ENCODE data around the gene TSPAN5. TPM values are rescaled to one million over a fixed set of nuclear protein-coding genes. Genes with fewer than 3 reads are reported as not detected.

The TSPAN5 gene
- total and polyA plus RNA-seq, 10 donors = 4.6 to 33.6 (median 22.9) TPM

- DNase-seq = no peak
- WGBS, 5 donors = 93 to 98% (median 96%) methylated on average over 3 of the region's 3 CpGs
- TF ChIP-seq POLR2AphosphoS5 (IDR thresholded peaks at IDR 0.05) = no peak
- TF ChIP-seq, protein P1, sequence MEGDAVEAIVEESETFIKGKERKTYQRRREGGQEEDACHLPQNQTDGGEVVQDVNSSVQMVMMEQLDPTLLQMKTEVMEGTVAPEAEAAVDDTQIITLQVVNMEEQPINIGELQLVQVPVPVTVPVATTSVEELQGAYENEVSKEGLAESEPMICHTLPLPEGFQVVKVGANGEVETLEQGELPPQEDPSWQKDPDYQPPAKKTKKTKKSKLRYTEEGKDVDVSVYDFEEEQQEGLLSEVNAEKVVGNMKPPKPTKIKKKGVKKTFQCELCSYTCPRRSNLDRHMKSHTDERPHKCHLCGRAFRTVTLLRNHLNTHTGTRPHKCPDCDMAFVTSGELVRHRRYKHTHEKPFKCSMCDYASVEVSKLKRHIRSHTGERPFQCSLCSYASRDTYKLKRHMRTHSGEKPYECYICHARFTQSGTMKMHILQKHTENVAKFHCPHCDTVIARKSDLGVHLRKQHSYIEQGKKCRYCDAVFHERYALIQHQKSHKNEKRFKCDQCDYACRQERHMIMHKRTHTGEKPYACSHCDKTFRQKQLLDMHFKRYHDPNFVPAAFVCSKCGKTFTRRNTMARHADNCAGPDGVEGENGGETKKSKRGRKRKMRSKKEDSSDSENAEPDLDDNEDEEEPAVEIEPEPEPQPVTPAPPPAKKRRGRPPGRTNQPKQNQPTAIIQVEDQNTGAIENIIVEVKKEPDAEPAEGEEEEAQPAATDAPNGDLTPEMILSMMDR (IDR thresholded peaks at IDR 0.05 in 8 of 11, conservative IDR thresholded peaks at IDR 0.05 in 3 of 11) = no peak
- TF ChIP-seq POLR2A (IDR thresholded peaks at IDR 0.05) = no peak
- Histone ChIP-seq H3K27me3 (replicated peaks in 1 of 7) (no peaks in the 10 kb centered on the region), H3K27ac (no peak overlapping the region), H3K9me3 (peaks cover 0 to 3% (median 0%) of the 10 kb centered on the region in 8 donors), H3K36me3 (no peaks in the 10 kb centered on the region), H3K4me3 (no peak overlapping the region), H3K4me1 (peaks cover 0 to 39% (median 3%) of the 10 kb centered on the region in 6 donors)
- intact Hi-C loops (cut with DNase I; ENCODE audit: low total_unique reads) = no loop called here
These were observed 12.0 kb downstream of the TSPAN5 start for GRCh38 chr4:98646422-98646821.

GRCh38 chr4:98645527-98645926 lies 12.9 kb downstream of the TSPAN5 start:
- intact Hi-C loops (cut with DNase I; ENCODE audit: low total_unique reads) = no loop called here
- Histone ChIP-seq H3K36me3 (no peaks in the 10 kb centered on the region), H3K4me1 (peaks cover 0 to 42% (median 3%) of the 10 kb centered on the region in 6 donors), H3K27me3 (replicated peaks in 1 of 7) (no peaks in the 10 kb centered on the region), H3K4me3 (no peak overlapping the region), H3K9me3 (peaks cover 0 to 3% (median 0%) of the 10 kb centered on the region in 8 donors), H3K27ac (no peak overlapping the region)
- TF ChIP-seq POLR2A (IDR thresholded peaks at IDR 0.05) = no peak
- TF ChIP-seq, protein P1 (IDR thresholded peaks at IDR 0.05 in 8 of 11, conservative IDR thresholded peaks at IDR 0.05 in 3 of 11) = no peak
- no peak for TF ChIP-seq POLR2AphosphoS5 (IDR thresholded peaks at IDR 0.05)
- 91 to 97% (median 94%) methylated on average over 6 of the region's 6 CpGs for WGBS, 5 donors
- no peak for DNase-seq

- Histone ChIP-seq H3K9me3 (no peaks in the 10 kb centered on the region), H3K4me1 (peaks cover 0 to 57% (median 9%) of the 10 kb centered on the region in 6 donors), H3K27me3 (replicated peaks in 1 of 7) (no peaks in the 10 kb centered on the region), H3K27ac (no peak overlapping the region), H3K4me3 (no peak overlapping the region), H3K36me3 (no peaks in the 10 kb centered on the region)
- TF ChIP-seq, protein P1 (IDR thresholded peaks at IDR 0.05 in 8 of 11, conservative IDR thresholded peaks at IDR 0.05 in 3 of 11) = no peak
- TF ChIP-seq POLR2A (IDR thresholded peaks at IDR 0.05) (no peak), POLR2AphosphoS5 (IDR thresholded peaks at IDR 0.05) (no peak)
- 39 to 70% (median 53%) methylated on average over 2 of the region's 2 CpGs for whole genome bisulfite sequencing, 5 donors
- DNase-seq = no peak
- intact Hi-C loops (cut with DNase I; ENCODE audit: low total_unique reads) = no loop called here
These were observed 14.7 kb downstream of the TSPAN5 start for GRCh38 chr4:98643755-98644154.

- no peaks in the 10 kb centered on the region for H3K36me3 ChIP-seq
- TF ChIP-seq, protein P1 (IDR thresholded peaks at IDR 0.05 in 8 of 11, conservative IDR thresholded peaks at IDR 0.05 in 3 of 11) = no peak
- TF ChIP-seq POLR2A (IDR thresholded peaks at IDR 0.05) (no peak), POLR2AphosphoS5 (IDR thresholded peaks at IDR 0.05) (no peak)
- WGBS, 5 donors = 75 to 83% (median 82%) methylated on average over 4 of the region's 4 CpGs
- no peaks in the 10 kb centered on the region for H3K27me3 ChIP-seq (replicated peaks in 1 of 7)
- H3K27ac ChIP-seq = no peak overlapping the region
- H3K4me1 ChIP-seq = peaks cover 0 to 57% (median 9%) of the 10 kb centered on the region in 6 donors
- no peak for DNase-seq
- H3K4me3 ChIP-seq = no peak overlapping the region
- no peaks in the 10 kb centered on the region for H3K9me3 ChIP-seq
- intact Hi-C loops (cut with DNase I; ENCODE audit: low total_unique reads) = no loop called here
These were observed 15.4 kb downstream of the TSPAN5 start for GRCh38 chr4:98642991-98643426.
